ENCODE data around the gene INHBE.

Gene INHBE

DNA sequence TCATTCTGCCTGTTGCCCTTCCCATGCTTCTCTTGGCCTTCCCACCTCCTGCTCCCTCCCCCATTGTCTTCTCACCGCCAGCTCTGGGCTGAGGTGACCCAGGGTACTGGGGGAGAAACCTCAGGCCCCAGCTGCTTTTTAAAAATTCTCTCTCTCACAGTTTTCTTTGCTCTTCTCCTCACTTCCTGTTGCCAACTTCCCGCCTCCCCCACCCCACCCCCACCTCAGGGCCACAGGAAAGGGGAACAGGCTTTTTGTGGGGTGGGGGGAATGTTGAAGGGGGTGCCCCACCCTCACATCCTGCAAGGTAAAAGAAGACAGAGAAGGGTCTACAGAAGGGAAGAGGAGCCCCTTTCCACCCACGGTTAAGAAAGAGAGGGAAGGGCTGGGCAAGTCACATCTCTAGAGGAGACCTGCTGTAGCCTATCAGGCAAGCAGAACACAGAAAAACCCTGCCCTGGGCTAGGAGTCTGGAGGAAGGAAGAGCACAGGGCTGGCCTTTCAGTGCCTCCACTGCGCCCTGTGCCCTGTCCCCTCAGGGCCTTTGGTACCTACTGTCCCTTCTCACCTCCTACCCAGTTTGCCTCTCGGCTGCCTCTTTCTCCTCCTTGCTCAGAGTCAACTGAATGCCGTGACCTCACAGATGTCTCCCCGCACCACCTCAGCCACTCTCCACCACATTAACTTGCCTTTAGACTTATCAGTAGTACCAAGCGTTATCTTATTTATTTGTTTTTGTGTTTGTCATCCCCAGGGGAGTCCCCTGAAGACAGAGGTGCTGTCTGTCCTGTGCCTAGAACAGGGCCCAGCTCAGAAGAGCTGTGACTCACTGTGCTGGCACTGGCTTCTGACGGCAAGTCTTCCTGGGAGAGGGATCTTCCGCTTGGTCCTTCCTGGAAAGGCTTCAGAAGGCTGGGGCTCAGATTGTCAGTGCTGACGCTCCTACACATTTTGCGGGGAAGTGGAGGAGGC lies 22.9 kb downstream of the INHBE start:
- peaks cover 34% of the 10 kb centered on the region for H3K36me3 Mint-ChIP-seq
- peak overlapping the region; percentile 99 for H3K4me3 Mint-ChIP-seq
- H3K9me3 Mint-ChIP-seq = no peaks in the 10 kb centered on the region
- H3K4me1 Mint-ChIP-seq = peaks cover 69% of the 10 kb centered on the region
- CTCF ChIA-PET = interaction anchor here (0.9 to 6.2 kb wide), 9 partner anchors 8 to 106 kb away, joined by 3 to 67 read pairs (median 6); partner anchors contain the start of genes GLI1 and MARS1
- no peaks in the 10 kb centered on the region for H3K27me3 Mint-ChIP-seq
- DNase-seq = peak; percentile 66
- H3K27ac Mint-ChIP-seq = peak overlapping the region; percentile 99

DNA sequence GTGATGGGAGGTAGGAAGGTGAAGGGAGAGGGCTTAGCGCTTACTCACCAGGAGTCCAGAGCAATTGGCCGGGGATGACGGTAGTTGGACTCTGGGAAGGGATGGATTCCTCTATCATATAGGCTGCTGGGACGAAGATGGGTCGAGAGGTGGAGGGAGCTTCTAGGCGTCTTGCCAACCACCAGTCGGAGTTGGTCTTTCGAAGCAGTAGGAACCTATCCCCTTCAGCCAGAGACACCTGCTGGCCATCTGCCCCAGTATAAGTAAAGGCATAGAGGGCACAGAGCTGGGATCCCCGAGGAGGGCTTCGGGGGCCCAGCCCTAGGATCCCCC lies 23.9 kb downstream of the INHBE start:
- H3K27me3 Mint-ChIP-seq = no peaks in the 10 kb centered on the region
- peaks cover 61% of the 10 kb centered on the region for H3K4me1 Mint-ChIP-seq
- peaks cover 27% of the 10 kb centered on the region for H3K36me3 Mint-ChIP-seq
- peak overlapping the region; percentile 99 for H3K27ac Mint-ChIP-seq
- peak overlapping the region; percentile 99 for H3K4me3 Mint-ChIP-seq
- no peaks in the 10 kb centered on the region for H3K9me3 Mint-ChIP-seq
- CTCF ChIA-PET = interaction anchor here (1.1 to 6.2 kb wide), 5 partner anchors 8 to 49 kb away, joined by 3 to 67 read pairs (median 6); no protein-coding TSS in a partner anchor
- DNase-seq = peak; percentile 26

GRCh38 chr12:57479376-57480115 lies 24.4 kb downstream of the INHBE start, which contains the start of gene ARHGAP9:
Gene ARHGAP9, minus strand, starts transcription at chr12:57479866. Its CDS starts 460 bp downstream, at chr12:57479406.
- peaks cover 56% of the 10 kb centered on the region for H3K4me1 Mint-ChIP-seq
- peak within 1 kb of the TSS; percentile 99 for H3K4me3 Mint-ChIP-seq
- H3K36me3 Mint-ChIP-seq = peaks cover 22% of the 10 kb centered on the region
- no peaks in the 10 kb centered on the region for H3K27me3 Mint-ChIP-seq
- DNase-seq = peak; percentile 73
- H3K27ac Mint-ChIP-seq = peak within 1 kb of the TSS; percentile 99
- no peaks in the 10 kb centered on the region for H3K9me3 Mint-ChIP-seq
- CTCF ChIA-PET = interaction anchor here (0.9 to 6.2 kb wide), 5 partner anchors 8 to 24 kb away, joined by 3 to 67 read pairs (median 6); no protein-coding TSS in a partner anchor

DNA sequence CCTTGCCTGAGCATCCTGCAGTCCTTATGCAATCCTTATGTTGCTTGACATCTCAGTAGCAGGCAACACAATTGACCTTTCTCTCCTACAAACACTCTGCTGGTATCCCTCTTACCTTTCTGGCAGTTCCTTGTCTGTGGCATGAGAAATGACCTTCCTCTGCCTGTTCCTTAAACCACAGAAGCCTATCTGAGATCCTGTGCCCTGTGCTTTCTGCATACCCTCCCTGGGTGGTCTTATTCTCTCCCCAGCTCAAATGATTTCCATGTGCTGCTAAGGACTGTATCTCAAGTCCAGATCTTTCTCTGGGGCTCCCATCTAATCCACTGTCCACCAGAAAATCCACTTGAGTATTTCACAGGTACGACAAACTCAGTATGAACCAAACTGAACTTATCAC lies 26.6 kb downstream of the INHBE start:
- Mint-ChIP-seq H3K9me3 (no peaks in the 10 kb centered on the region), H3K4me3 (no peak overlapping the region), H3K4me1 (peaks cover 42% of the 10 kb centered on the region), H3K27me3 (no peaks in the 10 kb centered on the region), H3K36me3 (peaks cover 8% of the 10 kb centered on the region), H3K27ac (peak overlapping the region; percentile 76)
- CTCF ChIA-PET = no interaction called here
- no peak for DNase-seq

GRCh38 chr12:57483466-57483865 lies 28.4 kb downstream of the INHBE start:
- no peaks in the 10 kb centered on the region for H3K9me3 Mint-ChIP-seq
- H3K36me3 Mint-ChIP-seq = peaks cover 7% of the 10 kb centered on the region
- no peak overlapping the region for H3K27ac Mint-ChIP-seq
- no peak for DNase-seq
- no peak overlapping the region for H3K4me3 Mint-ChIP-seq
- CTCF ChIA-PET = no interaction called here
- H3K4me1 Mint-ChIP-seq = peaks cover 43% of the 10 kb centered on the region
- H3K27me3 Mint-ChIP-seq = no peaks in the 10 kb centered on the region

GRCh38 chr12:57485695-57486094 lies 30.6 kb downstream of the INHBE start:
- H3K9me3 Mint-ChIP-seq = no peaks in the 10 kb centered on the region
- CTCF ChIA-PET = interaction anchor here (0.9 to 2.2 kb wide), 2 partner anchors 9 to 34 kb away, joined by 3 to 13 read pairs; no protein-coding TSS in a partner anchor
- peaks cover 35% of the 10 kb centered on the region for H3K4me1 Mint-ChIP-seq
- no peaks in the 10 kb centered on the region for H3K27me3 Mint-ChIP-seq
- no peak overlapping the region for H3K4me3 Mint-ChIP-seq
- H3K36me3 Mint-ChIP-seq = peaks cover 23% of the 10 kb centered on the region
- H3K27ac Mint-ChIP-seq = no peak overlapping the region
- no peak for DNase-seq

- CTCF ChIA-PET = interaction anchor here (1.0 to 2.2 kb wide), 2 partner anchors 8 to 10 kb away, joined by 6 to 13 read pairs; no protein-coding TSS in a partner anchor
- Mint-ChIP-seq H3K4me3 (peak overlapping the region; percentile 83), H3K36me3 (peaks cover 29% of the 10 kb centered on the region), H3K27ac (peak overlapping the region; percentile 90), H3K4me1 (peaks cover 28% of the 10 kb centered on the region), H3K9me3 (no peaks in the 10 kb centered on the region), H3K27me3 (no peaks in the 10 kb centered on the region)
- DNase-seq = no peak
Observed at GRCh38 chr12:57487055-57487596, 32.0 kb downstream of the INHBE start.

DNA sequence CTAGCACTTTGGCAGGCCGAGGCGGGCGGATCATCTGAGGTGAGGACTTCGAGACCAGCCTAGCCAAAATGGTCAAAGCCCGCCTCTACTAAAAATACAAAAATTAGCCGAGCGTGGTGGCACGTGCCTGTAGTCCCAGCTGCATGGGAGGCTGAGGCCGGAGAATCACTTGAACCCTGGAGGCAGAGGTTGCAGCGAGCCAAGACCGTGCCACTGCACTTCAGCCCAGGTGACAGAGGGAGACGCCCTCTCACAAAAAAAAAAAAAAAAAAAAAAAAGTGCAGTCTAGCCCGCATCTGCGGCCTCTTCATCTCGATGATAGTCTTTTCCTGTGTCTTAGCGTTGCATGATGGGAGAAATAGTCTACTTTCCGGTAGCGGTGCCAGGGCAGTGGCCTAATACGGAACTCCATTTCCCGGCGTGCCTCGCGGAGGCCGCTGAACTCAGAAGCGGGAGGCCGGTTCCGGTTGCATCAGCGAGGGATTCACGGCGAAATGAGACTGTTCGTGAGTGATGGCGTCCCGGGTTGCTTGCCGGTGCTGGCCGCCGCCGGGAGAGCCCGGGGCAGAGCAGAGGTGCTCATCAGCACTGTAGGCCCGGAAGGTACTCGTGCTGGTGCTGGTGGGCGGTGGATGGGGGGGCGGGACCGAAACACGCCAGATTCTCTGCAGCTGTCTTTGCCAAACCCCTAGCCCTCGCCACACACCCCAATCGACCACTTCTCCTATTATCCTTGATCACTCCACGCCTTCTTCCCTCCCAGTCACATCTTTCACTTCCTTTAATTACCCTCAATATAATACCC lies 32.7 kb downstream of the INHBE start, which contains the start of gene MARS1:
Gene MARS1, plus strand, starts transcription at position 472 of the 805 bp plus-strand sequence. Its CDS starts 23 bp downstream, at position 495.
- Mint-ChIP-seq H3K27me3 (no peaks in the 10 kb centered on the region), H3K4me3 (peak within 1 kb of the TSS; percentile 83), H3K27ac (peak within 1 kb of the TSS; percentile 90), H3K36me3 (peaks cover 33% of the 10 kb centered on the region), H3K9me3 (no peaks in the 10 kb centered on the region), H3K4me1 (peaks cover 31% of the 10 kb centered on the region)
- CTCF ChIA-PET = interaction anchor here (1.0 to 3.8 kb wide), 3 partner anchors 9 to 11 kb away, joined by 6 to 15 read pairs (median 13); no protein-coding TSS in a partner anchor
- peak; percentile 96 for DNase-seq

DNA sequence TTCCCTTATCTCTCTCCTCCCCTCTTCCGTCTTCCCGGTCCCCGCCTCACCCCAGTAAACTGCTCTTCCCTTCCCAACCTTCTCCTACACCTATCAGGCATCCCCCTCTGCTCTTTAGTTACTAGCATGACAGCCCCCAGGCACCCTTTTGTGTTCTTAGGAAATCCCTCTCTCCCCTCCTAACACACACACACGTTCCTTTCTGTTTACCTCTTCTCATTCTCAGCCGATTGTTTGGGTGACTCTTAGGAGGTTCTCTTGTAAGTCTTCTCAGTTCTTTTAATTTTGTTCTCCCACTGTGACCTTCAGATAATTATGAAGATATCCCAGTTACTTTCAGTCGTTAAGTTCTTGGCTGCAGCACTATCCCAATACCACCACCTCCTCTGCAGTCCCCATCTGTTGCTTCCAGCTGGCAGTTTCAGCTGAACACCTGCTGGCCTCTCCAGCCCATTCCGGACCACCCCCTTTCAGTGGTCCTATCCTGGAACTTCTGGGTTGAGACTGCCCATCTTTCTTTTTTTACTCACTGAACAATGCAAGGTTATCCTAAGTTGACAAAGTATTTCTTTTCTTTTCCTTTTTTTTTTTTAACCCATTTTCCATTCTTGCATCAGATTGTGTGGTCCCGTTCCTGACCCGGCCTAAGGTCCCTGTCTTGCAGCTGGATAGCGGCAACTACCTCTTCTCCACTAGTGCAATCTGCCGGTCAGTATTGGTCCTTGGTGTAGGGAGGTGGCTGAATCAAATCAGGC lies 33.5 kb downstream of the INHBE start:
- Mint-ChIP-seq H3K27me3 (no peaks in the 10 kb centered on the region), H3K27ac (peak overlapping the region; percentile 90), H3K9me3 (no peaks in the 10 kb centered on the region), H3K36me3 (peaks cover 35% of the 10 kb centered on the region), H3K4me3 (peak overlapping the region; percentile 83), H3K4me1 (peaks cover 34% of the 10 kb centered on the region)
- CTCF ChIA-PET = interaction anchor here (3.8 kb wide), 1 partner anchor 12 kb away, joined by 15 read pairs; no protein-coding TSS in a partner anchor
- no peak for DNase-seq

DNA sequence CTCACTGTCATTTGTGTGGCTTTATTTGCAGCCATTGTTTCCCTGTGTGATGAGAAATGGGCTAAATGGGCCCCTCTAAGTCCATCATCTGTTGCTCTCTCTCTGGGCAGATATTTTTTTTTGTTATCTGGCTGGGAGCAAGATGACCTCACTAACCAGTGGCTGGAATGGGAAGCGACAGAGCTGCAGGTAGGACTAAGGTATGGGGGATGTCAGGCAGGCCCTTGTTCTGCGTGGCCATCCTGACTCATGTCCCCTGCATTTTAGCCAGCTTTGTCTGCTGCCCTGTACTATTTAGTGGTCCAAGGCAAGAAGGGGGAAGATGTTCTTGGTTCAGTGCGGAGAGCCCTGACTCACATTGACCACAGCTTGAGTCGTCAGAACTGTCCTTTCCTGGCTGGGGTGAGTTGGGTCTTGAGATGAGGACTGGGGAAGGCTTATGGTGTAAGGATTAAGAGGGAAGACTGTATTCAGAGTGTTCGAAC lies 34.1 kb downstream of the INHBE start:
- H3K36me3 Mint-ChIP-seq = peaks cover 35% of the 10 kb centered on the region

DNA sequence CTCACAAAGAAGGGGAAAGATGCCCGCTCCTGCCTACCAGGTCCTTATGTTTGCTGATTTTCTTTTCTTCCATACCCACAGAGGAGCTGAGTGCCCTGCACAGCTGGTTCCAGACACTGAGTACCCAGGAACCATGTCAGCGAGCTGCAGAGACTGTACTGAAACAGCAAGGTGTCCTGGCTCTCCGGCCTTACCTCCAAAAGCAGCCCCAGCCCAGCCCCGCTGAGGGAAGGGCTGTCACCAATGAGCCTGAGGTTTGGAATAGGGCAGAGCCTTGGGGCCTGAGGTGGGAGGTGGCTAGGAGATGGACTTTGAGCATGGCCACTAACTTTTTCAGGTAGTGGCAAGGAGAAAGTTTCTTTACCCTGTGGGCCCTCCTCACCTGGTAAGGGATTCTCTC lies 35.0 kb downstream of the INHBE start:
- CTCF ChIA-PET = interaction anchor here (3.8 kb wide), 1 partner anchor 13 kb away, joined by 15 read pairs; no protein-coding TSS in a partner anchor
- Mint-ChIP-seq H3K27me3 (no peaks in the 10 kb centered on the region), H3K4me3 (no peak overlapping the region), H3K27ac (peak overlapping the region; percentile 90), H3K36me3 (peaks cover 35% of the 10 kb centered on the region), H3K9me3 (no peaks in the 10 kb centered on the region), H3K4me1 (peaks cover 34% of the 10 kb centered on the region)
- no peak for DNase-seq

More for the DNA sequence above, 34.1 kb downstream of the INHBE start:
- Mint-ChIP-seq H3K27me3 (no peaks in the 10 kb centered on the region), H3K4me1 (peaks cover 34% of the 10 kb centered on the region), H3K9me3 (no peaks in the 10 kb centered on the region), H3K27ac (peak overlapping the region; percentile 90), H3K4me3 (peak overlapping the region; percentile 83)
- DNase-seq = no peak
- CTCF ChIA-PET = interaction anchor here (3.8 kb wide), 1 partner anchor 12 kb away, joined by 15 read pairs; no protein-coding TSS in a partner anchor
